ENCODE measurements around the gene SPSB1.

The SPSB1 gene

DNA sequence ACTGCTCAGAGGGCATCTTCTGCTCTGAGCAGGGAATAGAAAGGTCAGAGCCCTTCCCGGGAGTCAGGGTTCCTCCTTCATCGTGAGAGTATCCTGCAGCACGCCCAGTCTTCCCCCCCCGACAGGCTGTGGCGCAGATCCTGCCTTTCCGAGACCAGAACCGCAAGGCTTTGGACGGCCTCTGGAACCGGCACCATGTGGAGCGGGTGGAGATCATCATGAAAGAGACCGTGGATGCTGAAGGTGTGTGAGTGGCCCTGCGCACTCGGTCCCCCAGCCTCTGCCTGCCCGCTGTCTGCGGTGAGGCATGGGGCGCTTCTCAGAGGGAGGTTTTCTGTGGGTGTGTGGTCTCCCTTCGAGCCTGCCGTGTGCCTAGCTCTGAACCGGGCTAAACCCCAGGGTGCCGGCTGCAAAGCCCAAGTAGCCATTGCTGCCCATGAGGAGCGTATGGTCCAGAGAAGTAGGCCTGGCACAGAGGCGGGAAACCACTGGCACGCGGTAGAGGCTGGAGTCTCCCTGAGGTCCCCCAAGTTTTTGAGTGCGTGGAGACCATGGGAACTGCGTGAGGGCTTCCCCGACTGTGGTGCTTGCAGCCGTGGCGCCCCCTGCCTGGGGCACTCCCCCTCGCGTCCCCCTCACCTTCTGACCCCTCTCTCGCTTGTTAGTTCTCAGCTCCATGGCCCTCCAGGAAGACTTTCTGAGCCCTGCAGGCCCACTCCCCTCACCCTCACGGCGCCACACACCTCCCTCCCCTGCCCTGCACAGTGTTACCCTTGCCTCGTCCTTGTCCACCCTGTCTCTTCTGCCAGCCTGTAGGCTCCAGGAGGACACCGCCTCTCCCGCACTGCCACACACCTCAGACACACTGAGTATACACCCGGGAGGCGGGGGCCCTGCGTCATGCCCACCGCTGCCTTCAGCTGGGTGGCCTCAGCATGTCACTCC, 45.6 kb upstream of the SPSB1 start:
- H3K27ac ChIP-seq = no peak overlapping the region
- TF ChIP-seq, protein P1, sequence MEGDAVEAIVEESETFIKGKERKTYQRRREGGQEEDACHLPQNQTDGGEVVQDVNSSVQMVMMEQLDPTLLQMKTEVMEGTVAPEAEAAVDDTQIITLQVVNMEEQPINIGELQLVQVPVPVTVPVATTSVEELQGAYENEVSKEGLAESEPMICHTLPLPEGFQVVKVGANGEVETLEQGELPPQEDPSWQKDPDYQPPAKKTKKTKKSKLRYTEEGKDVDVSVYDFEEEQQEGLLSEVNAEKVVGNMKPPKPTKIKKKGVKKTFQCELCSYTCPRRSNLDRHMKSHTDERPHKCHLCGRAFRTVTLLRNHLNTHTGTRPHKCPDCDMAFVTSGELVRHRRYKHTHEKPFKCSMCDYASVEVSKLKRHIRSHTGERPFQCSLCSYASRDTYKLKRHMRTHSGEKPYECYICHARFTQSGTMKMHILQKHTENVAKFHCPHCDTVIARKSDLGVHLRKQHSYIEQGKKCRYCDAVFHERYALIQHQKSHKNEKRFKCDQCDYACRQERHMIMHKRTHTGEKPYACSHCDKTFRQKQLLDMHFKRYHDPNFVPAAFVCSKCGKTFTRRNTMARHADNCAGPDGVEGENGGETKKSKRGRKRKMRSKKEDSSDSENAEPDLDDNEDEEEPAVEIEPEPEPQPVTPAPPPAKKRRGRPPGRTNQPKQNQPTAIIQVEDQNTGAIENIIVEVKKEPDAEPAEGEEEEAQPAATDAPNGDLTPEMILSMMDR (conservative IDR thresholded peaks at IDR 0.05; ENCODE audit: low read depth) = no peak
- DNase-seq (ENCODE audit: low spot score) = no peak
- POLR2A ChIA-PET (ENCODE audit: low non-redundant PET) = no interaction called here
- CTCF ChIA-PET = no interaction called here

DNA sequence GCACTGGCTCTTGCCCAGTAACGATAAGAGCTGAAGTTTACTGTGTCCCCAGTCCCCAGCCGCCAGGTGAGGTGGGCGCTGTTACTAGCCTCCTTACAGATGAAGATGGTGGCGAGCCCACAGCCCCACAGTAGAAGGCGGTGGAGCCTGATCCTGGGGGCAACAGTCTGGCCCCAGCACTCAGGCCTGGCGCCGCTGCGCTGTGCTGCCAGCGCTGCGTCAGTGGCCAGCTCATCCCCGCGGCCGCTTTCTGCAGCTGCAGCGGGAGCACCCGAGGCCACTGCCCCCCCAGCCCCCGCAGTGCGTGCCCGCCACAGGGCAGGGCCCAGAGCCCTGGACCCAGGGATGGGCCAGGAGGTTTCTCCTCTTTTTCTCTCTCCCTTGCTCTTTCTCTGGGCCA, 44.8 kb upstream of the SPSB1 start:
- POLR2A ChIA-PET (ENCODE audit: low non-redundant PET) = no interaction called here
- CTCF ChIA-PET = no interaction called here

DNA sequence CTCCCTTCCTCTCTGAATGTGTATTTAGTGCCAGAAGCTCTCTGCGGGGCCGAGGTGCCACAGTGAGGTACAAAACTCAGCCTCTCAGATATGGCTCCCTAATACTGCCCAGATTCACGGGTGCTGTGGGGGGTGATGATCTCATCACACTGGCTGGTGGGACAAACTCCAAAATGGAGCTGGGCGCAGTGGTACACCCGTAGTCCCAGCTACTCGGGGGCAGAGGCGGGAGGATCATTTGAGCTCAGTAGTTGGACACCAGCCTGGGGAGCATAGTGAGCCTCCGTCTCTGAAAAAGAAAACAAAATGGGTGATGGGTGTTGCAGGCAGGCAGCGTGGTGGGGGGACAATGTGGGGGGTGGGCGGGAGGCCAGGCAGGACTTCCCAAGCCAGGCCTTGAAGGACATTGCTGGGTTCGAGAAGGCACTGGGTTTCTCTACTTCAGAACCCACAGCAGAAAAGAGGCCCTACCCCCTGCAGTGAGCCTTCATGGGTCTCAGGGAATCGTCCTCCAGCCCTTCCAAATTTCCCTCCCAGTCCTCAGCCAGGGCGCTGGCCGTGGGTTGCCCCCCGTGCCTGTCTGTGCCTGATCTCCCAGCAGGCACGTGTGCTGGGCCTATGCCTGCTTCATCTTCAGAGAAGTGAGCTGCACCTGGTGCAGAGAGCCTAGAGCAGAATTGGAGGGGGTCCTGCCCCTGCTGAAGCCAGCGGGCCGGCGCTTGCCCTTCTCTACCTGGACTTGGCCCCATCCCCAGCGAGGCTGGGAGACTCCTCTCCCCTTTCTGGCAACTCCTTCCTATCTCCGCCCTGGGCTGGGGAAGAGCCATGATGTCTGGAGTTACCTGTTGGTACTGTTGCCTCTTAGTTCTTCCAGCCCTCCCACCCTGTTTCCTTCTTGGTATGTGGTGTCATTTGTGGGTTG, 44.1 kb upstream of the SPSB1 start:
- DNase-seq (ENCODE audit: low spot score) = no peak
- TF ChIP-seq, protein P1 (conservative IDR thresholded peaks at IDR 0.05; ENCODE audit: low read depth) = no peak
- ChIA-PET POLR2A (ENCODE audit: low non-redundant PET) (no interaction called here), CTCF (no interaction called here)
- no peak overlapping the region for H3K27ac ChIP-seq

More for the DNA sequence above, 44.8 kb upstream of the SPSB1 start:
- no peak for DNase-seq (ENCODE audit: low spot score)
- H3K27ac ChIP-seq = no peak overlapping the region
- TF ChIP-seq, protein P1 (conservative IDR thresholded peaks at IDR 0.05; ENCODE audit: low read depth) = no peak

DNA sequence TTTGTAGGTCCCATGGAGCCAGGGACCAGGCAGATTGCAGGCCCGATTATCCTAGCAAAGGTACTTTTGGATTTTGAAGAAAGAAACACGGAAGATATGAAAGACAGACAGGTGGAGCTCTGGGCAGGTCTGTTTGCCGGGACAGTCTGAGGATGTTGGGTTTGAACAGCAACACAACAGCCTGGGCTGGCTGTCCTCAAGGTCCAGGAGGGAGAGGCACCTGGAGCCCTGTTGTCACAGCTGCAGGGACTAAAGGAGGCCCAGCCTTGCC, 43.5 kb upstream of the SPSB1 start:
- ChIA-PET CTCF (no interaction called here), POLR2A (ENCODE audit: low non-redundant PET) (no interaction called here)
- no peak overlapping the region; the same call in 1 of the 2 replicates for H3K27ac ChIP-seq
- TF ChIP-seq, protein P1 (conservative IDR thresholded peaks at IDR 0.05; ENCODE audit: low read depth) = no peak
- no peak for DNase-seq (ENCODE audit: low spot score)

DNA sequence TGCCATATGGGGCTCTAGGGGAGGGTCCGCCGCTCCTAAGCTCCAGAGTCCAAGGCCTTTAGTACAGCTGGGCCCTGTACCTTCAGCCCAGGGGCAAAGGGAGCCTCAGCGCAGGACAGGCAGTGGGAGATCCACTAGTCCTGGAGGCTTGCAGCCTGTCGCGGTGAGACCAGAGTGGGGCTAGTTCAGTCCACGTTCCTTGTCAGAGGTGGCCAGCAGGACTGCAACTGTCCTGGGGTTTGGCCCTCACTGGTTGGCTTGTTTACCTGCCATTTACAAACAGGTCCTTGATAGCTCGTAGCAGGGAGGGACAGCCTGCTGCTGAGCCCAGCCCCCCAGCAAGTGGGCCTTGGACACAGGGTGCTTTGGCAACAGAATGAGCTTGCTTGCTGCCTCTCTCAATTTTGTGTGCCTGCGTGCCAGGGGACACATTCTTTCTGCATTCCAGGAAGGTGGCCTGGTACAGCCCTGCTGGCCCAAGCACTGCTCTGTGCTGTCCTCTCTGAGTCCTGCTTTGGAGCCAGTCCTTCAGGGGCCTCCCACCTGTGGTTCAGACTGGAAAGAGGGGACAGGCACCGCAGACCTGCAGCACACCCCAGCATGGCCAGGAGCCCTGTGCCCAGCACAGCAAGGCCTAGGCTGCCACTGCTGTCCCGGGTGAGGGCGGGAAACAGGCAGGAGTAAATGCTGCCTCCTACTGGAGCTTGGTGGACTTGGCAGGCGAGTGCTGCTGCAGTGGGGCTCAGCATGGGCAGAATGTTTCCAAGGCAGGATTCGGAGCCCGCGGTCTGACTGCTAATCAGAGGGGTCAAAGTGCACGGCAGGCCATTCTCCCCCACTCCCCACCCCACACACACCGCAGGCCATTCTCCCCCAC, 42.9 kb upstream of the SPSB1 start:
- H3K27ac ChIP-seq = no peak overlapping the region; the same call in 1 of the 2 replicates
- TF ChIP-seq, protein P1 (conservative IDR thresholded peaks at IDR 0.05; ENCODE audit: low read depth) = no peak
- ChIA-PET POLR2A (ENCODE audit: low non-redundant PET) (no interaction called here), CTCF (no interaction called here)
- no peak for DNase-seq (ENCODE audit: low spot score)
